Measurements from ENCODE around the gene TPK1.

DNA sequence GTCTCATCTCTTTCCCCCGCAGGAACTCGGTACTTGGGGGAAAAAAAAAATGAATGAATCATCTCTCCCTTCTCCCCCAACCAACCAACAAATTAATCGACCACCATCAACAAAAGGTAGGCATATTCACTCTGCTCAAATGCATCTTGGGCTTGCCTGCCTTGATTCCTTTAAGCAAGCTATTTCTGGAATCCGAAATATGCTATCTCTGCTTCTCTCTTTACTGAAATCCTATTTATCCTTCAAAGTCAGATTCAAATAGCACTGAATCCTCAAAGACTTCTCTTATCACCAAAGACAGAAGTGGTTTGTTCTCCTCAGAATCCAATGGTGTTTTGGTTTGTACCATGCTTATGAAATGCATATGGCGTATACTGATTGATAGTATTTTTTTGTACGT lies 49.6 kb upstream of the TPK1 start:
- TF ChIP-seq, protein P1, sequence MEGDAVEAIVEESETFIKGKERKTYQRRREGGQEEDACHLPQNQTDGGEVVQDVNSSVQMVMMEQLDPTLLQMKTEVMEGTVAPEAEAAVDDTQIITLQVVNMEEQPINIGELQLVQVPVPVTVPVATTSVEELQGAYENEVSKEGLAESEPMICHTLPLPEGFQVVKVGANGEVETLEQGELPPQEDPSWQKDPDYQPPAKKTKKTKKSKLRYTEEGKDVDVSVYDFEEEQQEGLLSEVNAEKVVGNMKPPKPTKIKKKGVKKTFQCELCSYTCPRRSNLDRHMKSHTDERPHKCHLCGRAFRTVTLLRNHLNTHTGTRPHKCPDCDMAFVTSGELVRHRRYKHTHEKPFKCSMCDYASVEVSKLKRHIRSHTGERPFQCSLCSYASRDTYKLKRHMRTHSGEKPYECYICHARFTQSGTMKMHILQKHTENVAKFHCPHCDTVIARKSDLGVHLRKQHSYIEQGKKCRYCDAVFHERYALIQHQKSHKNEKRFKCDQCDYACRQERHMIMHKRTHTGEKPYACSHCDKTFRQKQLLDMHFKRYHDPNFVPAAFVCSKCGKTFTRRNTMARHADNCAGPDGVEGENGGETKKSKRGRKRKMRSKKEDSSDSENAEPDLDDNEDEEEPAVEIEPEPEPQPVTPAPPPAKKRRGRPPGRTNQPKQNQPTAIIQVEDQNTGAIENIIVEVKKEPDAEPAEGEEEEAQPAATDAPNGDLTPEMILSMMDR (IDR thresholded peaks at IDR 0.05): no peak
- TF ChIP-seq POLR2AphosphoS5 (IDR thresholded peaks at IDR 0.05) (no peak), POLR2A (IDR thresholded peaks at IDR 0.05) (no peak), EP300 (IDR thresholded peaks at IDR 0.05) (no peak)
